HG02938 (cell line): ENCODE data around the gene PCDHB9.
"Not testable (repeated sequence)": the region's sequence is repeated elsewhere in the genome, so short reads cannot be mapped to it uniquely, and the experiment has no call there.

Experiments
- ATAC-seq: cut with Tn5 transposase; IDR thresholded peaks from one replicate; pipeline ENCODE4 v1.9.1; 2021; ENCODE audit warnings: mild to moderate bottlenecking, moderate library complexity; ENCODE audit not compliant: unreplicated experiment

Gene PCDHB9

GRCh38 chr5:141184117-141184855 is 2.7 kb upstream of the PCDHB9 start:
- ATAC-seq, result not testable (repeated sequence)

- not testable (repeated sequence) for ATAC-seq
These were observed 1.7 kb downstream of the PCDHB9 start for GRCh38 chr5:141188682-141189081.

DNA sequence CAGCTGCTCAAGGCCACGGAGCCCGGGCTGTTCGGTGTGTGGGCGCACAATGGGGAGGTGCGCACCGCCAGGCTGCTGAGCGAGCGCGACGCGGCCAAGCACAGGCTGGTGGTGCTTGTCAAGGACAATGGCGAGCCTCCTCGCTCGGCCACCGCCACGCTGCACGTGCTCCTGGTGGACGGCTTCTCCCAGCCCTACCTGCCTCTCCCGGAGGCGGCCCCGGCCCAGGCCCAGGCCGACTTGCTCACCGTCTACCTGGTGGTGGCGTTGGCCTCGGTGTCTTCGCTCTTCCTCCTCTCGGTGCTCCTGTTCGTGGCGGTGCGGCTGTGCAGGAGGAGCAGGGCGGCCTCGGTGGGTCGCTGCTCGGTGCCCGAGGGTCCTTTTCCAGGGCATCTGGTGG is 2.2 kb downstream of the PCDHB9 start:
- not testable (repeated sequence) for ATAC-seq

DNA sequence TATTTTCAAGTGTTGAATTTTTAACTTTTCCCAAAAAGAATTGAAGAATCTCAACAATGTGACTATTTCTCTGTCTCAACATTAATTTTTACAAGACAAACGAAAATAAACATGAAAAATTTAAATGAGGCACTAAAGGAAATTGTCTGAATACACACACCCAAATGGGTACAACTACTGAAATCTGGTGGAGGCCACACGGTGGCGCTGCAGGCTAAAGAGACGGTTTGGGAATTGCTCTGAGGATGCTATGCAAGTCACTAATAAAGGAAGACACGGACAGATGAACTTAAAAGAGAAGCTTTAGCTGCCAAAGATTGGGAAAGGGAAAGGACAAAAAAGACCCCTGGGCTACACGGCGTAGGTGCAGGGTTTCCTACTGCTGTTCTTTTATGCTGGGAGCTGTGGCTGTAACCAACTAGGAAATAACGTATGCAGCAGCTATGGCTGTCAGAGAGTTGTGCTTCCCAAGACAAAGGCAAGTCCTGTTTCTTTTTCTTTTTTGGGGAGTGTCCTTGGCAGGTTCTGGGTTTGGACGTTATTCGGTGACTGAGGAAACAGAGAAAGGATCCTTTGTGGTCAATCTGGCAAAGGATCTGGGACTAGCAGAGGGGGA is 5.3 kb downstream of the PCDHB9 start, which contains the start of gene PCDHB10:
PCDHB10 (plus strand) TSS at position 244 of the 616 bp plus-strand sequence; CDS start at position 444, 200 bp downstream.
- no peak for ATAC-seq

GRCh38 chr5:141194332-141194731 is 7.4 kb downstream of the PCDHB9 start:
- ATAC-seq, result not testable (repeated sequence)

- ATAC-seq, result no peak
These were observed 9.4 kb downstream of the PCDHB9 start for GRCh38 chr5:141196363-141196762.

GRCh38 chr5:141199359-141200235 is 12.6 kb downstream of the PCDHB9 start, which contains the start of gene PCDHB11:
Gene PCDHB11, plus strand, starts transcription at chr5:141199627. Its CDS starts 148 bp downstream, at chr5:141199775.
- no peak for ATAC-seq

- ATAC-seq, result not testable (repeated sequence)
These were observed 14.2 kb downstream of the PCDHB9 start for GRCh38 chr5:141201126-141201525.

DNA sequence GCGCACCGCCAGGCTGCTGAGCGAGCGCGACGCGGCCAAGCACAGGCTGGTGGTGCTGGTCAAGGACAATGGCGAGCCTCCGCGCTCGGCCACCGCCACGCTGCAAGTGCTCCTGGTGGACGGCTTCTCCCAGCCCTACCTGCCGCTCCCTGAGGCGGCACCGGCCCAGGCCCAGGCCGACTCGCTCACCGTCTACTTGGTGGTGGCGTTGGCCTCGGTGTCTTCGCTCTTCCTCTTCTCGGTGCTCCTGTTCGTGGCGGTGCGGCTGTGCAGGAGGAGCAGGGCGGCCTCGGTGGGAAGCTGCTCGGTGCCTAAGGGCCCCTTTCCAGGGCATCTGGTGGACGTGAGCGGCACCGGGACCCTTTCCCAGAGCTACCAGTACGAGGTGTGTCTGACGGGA is 14.7 kb downstream of the PCDHB9 start:
- ATAC-seq, result not testable (repeated sequence)

GRCh38 chr5:141208478-141208877 is 21.5 kb downstream of the PCDHB9 start, which contains the start of gene PCDHB12:
Gene PCDHB12, plus strand, starts transcription at chr5:141208719. Its CDS starts 189 bp downstream, at chr5:141208908.
- no peak for ATAC-seq

DNA sequence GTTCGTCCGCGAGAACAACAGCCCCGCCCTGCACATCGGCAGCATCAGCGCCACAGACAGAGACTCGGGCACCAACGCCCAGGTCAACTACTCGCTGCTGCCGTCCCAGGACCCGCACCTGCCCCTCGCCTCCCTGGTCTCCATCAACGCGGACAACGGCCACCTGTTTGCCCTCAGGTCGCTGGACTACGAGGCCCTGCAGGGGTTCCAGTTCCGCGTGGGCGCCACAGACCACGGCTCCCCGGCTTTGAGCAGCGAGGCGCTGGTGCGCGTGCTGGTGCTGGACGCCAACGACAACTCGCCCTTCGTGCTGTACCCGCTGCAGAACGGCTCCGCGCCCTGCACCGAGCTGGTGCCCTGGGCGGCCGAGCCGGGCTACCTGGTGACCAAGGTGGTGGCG is 23.3 kb downstream of the PCDHB9 start:
- not testable (repeated sequence) for ATAC-seq

DNA sequence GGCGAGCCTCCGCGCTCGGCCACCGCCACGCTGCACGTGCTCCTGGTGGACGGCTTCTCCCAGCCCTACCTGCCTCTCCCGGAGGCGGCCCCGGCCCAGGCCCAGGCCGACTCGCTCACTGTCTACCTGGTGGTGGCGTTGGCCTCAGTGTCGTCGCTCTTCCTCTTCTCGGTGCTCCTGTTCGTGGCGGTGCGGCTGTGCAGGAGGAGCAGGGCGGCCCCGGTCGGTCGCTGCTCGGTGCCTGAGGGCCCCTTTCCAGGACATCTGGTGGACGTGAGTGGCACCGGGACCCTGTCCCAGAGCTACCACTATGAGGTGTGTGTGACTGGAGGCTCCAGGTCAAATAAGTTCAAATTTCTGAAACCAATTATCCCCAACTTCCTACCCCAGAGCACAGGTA is 23.9 kb downstream of the PCDHB9 start:
- ATAC-seq, result not testable (repeated sequence)

DNA sequence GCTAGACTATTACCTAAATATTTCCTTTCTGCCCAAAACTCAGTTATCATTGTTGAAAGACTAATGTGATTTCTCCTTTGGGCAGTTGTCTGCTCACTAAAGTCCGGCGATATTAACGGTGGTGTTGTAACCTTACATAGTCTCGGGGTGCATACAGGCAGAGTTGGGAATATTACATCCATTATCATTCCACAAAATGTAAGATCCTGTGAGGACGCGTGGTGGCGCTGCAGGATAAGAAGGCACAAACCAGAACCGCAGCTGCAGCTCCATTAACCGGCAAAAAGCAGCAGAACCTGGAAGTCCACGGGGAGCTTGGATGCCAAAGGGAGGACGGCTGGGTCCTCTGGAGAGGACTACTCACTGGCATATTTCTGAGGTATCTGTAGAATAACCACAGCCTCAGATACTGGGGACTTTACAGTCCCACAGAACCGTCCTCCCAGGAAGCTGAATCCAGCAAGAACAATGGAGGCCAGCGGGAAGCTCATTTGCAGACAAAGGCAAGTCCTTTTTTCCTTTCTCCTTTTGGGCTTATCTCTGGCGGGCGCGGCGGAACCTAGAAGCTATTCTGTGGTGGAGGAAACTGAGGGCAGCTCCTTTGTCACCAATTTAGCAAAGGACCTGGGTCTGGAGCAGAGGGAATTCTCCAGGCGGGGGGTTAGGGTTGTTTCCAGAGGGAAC is 26.8 kb downstream of the PCDHB9 start, which contains the start of gene PCDHB13:
PCDHB13 (plus strand) TSS at position 264 of the 684 bp plus-strand sequence; CDS start at position 469, 205 bp downstream.
- ATAC-seq, result not testable (repeated sequence)

DNA sequence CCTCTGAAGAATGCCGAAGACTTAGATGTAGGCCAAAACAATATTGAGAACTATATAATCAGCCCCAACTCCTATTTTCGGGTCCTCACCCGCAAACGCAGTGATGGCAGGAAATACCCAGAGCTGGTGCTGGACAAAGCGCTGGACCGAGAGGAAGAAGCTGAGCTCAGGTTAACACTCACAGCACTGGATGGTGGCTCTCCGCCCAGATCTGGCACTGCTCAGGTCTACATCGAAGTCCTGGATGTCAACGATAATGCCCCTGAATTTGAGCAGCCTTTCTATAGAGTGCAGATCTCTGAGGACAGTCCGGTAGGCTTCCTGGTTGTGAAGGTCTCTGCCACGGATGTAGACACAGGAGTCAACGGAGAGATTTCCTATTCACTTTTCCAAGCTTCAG is 27.6 kb downstream of the PCDHB9 start:
- ATAC-seq, result not testable (repeated sequence)

DNA sequence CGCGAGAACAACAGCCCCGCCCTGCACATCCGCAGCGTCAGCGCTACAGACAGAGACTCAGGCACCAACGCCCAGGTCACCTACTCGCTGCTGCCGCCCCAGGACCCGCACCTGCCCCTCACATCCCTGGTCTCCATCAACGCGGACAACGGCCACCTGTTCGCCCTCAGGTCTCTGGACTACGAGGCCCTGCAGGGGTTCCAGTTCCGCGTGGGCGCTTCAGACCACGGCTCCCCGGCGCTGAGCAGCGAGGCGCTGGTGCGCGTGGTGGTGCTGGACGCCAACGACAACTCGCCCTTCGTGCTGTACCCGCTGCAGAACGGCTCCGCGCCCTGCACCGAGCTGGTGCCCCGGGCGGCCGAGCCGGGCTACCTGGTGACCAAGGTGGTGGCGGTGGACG is 28.5 kb downstream of the PCDHB9 start:
- not testable (repeated sequence) for ATAC-seq

DNA sequence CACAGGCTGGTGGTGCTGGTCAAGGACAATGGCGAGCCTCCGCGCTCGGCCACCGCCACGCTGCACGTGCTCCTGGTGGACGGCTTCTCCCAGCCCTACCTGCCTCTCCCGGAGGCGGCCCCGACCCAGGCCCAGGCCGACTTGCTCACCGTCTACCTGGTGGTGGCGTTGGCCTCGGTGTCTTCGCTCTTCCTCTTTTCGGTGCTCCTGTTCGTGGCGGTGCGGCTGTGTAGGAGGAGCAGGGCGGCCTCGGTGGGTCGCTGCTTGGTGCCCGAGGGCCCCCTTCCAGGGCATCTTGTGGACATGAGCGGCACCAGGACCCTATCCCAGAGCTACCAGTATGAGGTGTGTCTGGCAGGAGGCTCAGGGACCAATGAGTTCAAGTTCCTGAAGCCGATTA is 29.1 kb downstream of the PCDHB9 start:
- not testable (repeated sequence) for ATAC-seq

DNA sequence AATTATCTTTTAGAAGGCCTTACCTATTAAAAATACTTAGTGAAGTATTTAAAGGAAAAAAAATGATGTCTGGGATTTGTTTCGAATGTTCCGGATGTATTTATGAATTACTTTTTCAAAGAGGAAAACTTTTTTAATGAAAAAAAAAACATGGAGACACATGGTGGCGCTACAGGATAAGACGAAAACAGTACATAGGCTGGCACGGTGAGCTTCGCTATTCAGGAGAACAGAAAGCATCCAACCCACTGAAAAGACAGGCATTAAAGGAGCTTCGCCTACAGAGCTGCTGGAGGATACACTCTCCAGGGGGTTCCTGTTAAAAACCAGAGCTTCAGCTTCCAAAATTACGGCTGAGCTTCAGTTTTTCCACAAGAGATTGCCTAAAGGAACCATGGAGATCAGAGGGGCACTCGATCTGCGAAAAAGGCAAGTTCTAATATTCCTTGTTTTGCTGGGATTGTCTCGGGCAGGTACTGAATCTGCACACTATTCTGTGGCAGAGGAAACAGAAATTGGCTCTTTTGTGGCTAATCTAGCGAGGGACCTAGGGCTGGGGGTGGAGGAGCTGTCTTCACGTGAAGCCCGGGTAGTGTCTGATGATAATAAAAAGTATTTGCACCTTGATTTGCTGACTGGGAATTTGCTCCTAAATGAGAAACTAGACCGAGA is 36.3 kb downstream of the PCDHB9 start, which contains the start of gene PCDHB14:
PCDHB14 (plus strand) TSS at position 232 of the 672 bp plus-strand sequence; CDS start at position 395, 163 bp downstream.
- ATAC-seq, result no peak

- not testable (repeated sequence) for ATAC-seq
These were observed 37.9 kb downstream of the PCDHB9 start for GRCh38 chr5:141224844-141225243.

- not testable (repeated sequence) for ATAC-seq
These were observed 38.5 kb downstream of the PCDHB9 start for GRCh38 chr5:141225421-141225820.
